ENCODE measurements around the gene ACSS1.
A peak's percentile ranks its signal among the peaks of the same experiment; 100 is the strongest.

Gene ACSS1

GRCh38 chr20:25058051-25058846 lies at the start of gene ACSS1:
Gene ACSS1 (minus strand): TSS chr20:25058139. CDS start chr20:25058102, 37 bp downstream.
- peak; percentile 48 to 68 (median 58) for DNase-seq

- DNase-seq, result no peak
Observed at GRCh38 chr20:25103526-25103925, 45.6 kb upstream of the ACSS1 start.

- no peak for DNase-seq
Observed at GRCh38 chr20:25100914-25101313, 43.0 kb upstream of the ACSS1 start.

- DNase-seq, result no peak
Observed at GRCh38 chr20:25099601-25100140, 41.7 kb upstream of the ACSS1 start.

GRCh38 chr20:25097498-25097897 lies 39.6 kb upstream of the ACSS1 start:
- no peak for DNase-seq

- peak in 2 of 4 experiments; percentile 31 to 59 for DNase-seq
Observed at GRCh38 chr20:25090492-25091429, 32.8 kb upstream of the ACSS1 start.

- no peak for DNase-seq
Observed at GRCh38 chr20:25089662-25090061, 31.7 kb upstream of the ACSS1 start.

GRCh38 chr20:25089096-25089495 lies 31.2 kb upstream of the ACSS1 start:
- no peak for DNase-seq

GRCh38 chr20:25088267-25088666 lies 30.3 kb upstream of the ACSS1 start:
- no peak for DNase-seq

- no peak for DNase-seq
Observed at GRCh38 chr20:25087186-25087929, 29.4 kb upstream of the ACSS1 start.

- DNase-seq, result no peak
Observed at GRCh38 chr20:25085756-25086495, 28.0 kb upstream of the ACSS1 start.

- DNase-seq, result no peak
Observed at GRCh38 chr20:25084626-25085187, 26.8 kb upstream of the ACSS1 start.

- DNase-seq, result peak in 1 of 4 experiments; percentile 26
Observed at GRCh38 chr20:25083773-25084625, 26.1 kb upstream of the ACSS1 start.

GRCh38 chr20:25083141-25083772 lies 25.3 kb upstream of the ACSS1 start:
- DNase-seq, result no peak

- no peak for DNase-seq
Observed at GRCh38 chr20:25082498-25082873, 24.5 kb upstream of the ACSS1 start.

- no peak for DNase-seq
Observed at GRCh38 chr20:25081730-25082497, 24.0 kb upstream of the ACSS1 start, which contains the start of gene VSX1. Gene VSX1 (minus strand): TSS chr20:25082141. CDS start chr20:25082096, 45 bp downstream.

- peak in 2 of 4 experiments; percentile 15 to 23 for DNase-seq
Observed at GRCh38 chr20:25081065-25081729, 23.3 kb upstream of the ACSS1 start.

- DNase-seq, result no peak
Observed at GRCh38 chr20:25079171-25079570, 21.2 kb upstream of the ACSS1 start.

- no peak for DNase-seq
Observed at GRCh38 chr20:25078662-25079061, 20.7 kb upstream of the ACSS1 start.

All from activated CD4-positive, CD25-positive, alpha-beta regulatory T cell (primary cell).